ENCODE measurements around the gene PCSK1.

PCSK1 gene

DNA sequence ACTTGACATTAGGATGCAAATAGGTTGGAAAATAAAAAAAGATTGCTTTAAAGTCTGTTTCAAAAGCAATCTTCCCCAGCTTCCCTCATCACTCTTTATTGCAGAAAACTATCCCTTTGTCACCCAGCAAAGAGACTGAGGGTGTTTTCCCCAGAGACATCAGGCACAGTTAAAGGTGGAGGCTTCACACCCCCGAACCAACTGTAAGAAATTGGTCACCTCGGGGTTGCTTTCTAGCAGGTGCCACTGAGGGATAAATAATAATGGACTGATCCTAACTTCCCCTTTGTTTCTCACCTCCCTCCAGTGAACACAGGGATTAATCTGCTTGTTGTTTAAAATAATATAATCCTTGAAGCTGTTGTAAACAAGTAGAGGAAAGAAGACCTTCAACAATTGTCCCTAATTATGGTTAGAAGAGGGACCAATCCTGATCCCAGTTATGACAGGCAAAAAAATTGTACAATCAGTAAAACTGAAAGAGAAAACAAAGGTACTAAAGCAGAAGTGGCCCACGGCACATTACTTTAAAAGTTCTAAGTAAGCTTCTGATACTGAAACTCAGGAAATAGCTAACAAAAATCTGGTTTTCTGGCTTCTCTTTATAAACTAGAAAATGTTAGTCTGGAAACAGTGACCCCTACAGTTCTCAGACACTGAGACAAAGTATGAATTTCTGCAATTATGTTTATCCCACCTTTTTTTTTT is 6.6 kb upstream of the PCSK1 start:
- no peak for TF ChIP-seq CTCF (IDR thresholded peaks at IDR 0.05)

GRCh38 chr5:96434201-96434645 is 1.2 kb upstream of the PCSK1 start:
- no peak for TF ChIP-seq CTCF (IDR thresholded peaks at IDR 0.05)

- no peak for TF ChIP-seq CTCF (IDR thresholded peaks at IDR 0.05)
Measured at GRCh38 chr5:96432216-96433065, 607 bp downstream of the PCSK1 start.

GRCh38 chr5:96431376-96432187 is 1.5 kb downstream of the PCSK1 start:
- TF ChIP-seq CTCF (IDR thresholded peaks at IDR 0.05): no peak

DNA sequence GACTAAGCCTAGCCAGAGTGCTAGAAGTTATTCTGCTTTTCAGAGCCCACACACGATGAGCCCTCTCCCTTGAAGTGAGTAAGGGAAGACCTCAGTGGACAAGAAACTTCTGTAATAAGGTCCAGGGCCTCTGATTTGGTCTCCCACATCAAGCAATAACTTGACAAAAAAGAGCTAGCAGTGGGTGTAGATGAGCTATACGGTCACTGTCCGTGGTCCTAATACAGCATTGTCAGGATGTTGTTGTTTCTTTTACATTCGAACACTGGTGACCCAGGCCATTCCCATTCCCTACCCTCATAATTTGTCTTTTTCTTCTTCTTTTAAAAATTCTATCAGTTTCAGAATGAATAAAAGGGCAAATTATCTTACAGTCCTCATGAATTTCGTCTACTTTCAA is 5.2 kb downstream of the PCSK1 start:
- TF ChIP-seq CTCF (IDR thresholded peaks at IDR 0.05): no peak

- TF ChIP-seq CTCF (IDR thresholded peaks at IDR 0.05): no peak
Measured at GRCh38 chr5:96426831-96427230, 6.2 kb downstream of the PCSK1 start.

DNA sequence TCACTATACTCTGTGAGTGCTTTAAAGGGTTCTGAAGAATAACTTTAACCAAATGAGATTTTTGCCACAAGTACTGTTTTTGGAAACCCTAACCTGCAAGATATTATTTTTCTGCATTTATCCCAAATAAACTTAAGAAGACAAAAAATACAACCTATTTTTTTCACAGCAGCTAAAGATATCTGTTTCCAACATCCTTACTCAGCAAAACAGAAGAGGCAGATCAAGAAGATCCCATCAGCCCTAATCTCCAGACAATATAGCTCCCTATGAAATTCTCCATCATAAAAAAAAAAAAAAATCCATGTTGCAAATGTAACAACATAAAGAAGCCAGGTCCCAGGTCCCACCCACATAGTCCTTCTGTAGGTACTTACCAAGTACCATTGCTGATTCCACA is 7.6 kb downstream of the PCSK1 start:
- TF ChIP-seq CTCF (IDR thresholded peaks at IDR 0.05): no peak
